GM12878 (cell line): ENCODE measurements around the gene SLC25A28. TPM values are rescaled to one million over a fixed set of nuclear protein-coding genes. Genes with fewer than 3 reads are reported as not detected.
A peak's percentile ranks its signal among the peaks of the same experiment; 100 is the strongest.

Experiments used
- ATAC-seq: fragments of 200-7000 bp; cut with Tn5 transposase; 3 replicates; pipeline ENCODE4 v1.9.1; 2020; ENCODE audit warnings: mild to moderate bottlenecking, moderate library complexity
- BruUV-seq: library from RNA; stranded (reverse); fragments of 400-500 nt; replicated peaks from 2 replicates; lab custom pipeline; 2021; lab: Mats Ljungman, UMichigan
- CTCF ChIA-PET: fragments of 300-600 bp; sonication (Branson Sonifier 250); formaldehyde crosslinking; extraction: SDS; loops from one replicate; lab custom pipeline; 2021; ENCODE audit warnings: inconsistent platforms; lab: Yijun Ruan, JAX
- POLR2A ChIA-PET: fragments of 350-600 bp; formaldehyde crosslinking; extraction: SDS; loops from one replicate; lab custom pipeline; 2021; ENCODE audit warnings: inconsistent platforms; lab: Charles Lee
- RAD21 ChIA-PET: fragments of 300-600 bp; sonication (Branson Sonifier 250); formaldehyde crosslinking; loops from one replicate; lab custom pipeline; 2023; ENCODE audit warnings: antibody characterized with exemption; ENCODE audit not compliant: unreplicated experiment; lab: Charles Lee
- SMC1A ChIA-PET: fragments of 300-600 bp; sonication (Branson Sonifier 250); formaldehyde crosslinking; loops from one replicate; lab custom pipeline; 2023; ENCODE audit not compliant: unreplicated experiment, uncharacterized antibody; lab: Charles Lee
- DNase-seq: peaks from one replicate; pipeline ENCODE4 v3.0.0-alpha.2; 2011; ENCODE audit warnings: low read depth, low spot score
- FAIRE-seq: peaks from 3 replicates; lab custom pipeline; 2011; peaks lifted over from hg19 to GRCh38; lab: Jason Lieb, UNC
- H2AFZ ChIP-seq: 2 replicates; pipeline ENCODE4 v1.6.0; 2011; ENCODE audit warnings: low read depth, low read length, control low read depth; ENCODE audit not compliant: control insufficient read depth
- H3K27ac ChIP-seq: 2 replicates; pipeline ENCODE4 v1.5.1; 2011; ENCODE audit warnings: control low read depth; ENCODE audit not compliant: control insufficient read depth, insufficient read depth
- H3K27me3 ChIP-seq, 2 experiments: replicated peaks in 1 of 2; 2 replicates each; pipeline versions ENCODE4 v1.6.0 to v1.6.1; 2011; ENCODE audit warnings: low read length in 1 of 2; ENCODE audit not compliant: control insufficient read depth in 2 of 2, insufficient read depth in 2 of 2
- H3K36me3 ChIP-seq, 2 experiments: 2 replicates each; pipeline ENCODE4 v1.5.1; 2011; ENCODE audit warnings: low read length in 1 of 2; ENCODE audit not compliant: control insufficient read depth in 2 of 2, insufficient read depth in 2 of 2
- H3K4me1 ChIP-seq: 2 replicates; pipeline ENCODE4 v1.6.1; 2011; ENCODE audit warnings: mild to moderate bottlenecking, low read length, moderate library complexity, mixed read lengths; ENCODE audit not compliant: control insufficient read depth, insufficient read depth
- H3K4me2 ChIP-seq: 2 replicates; pipeline ENCODE4 v1.6.0; 2011; ENCODE audit warnings: control low read depth; ENCODE audit not compliant: control insufficient read depth, insufficient read depth
- H3K4me3 ChIP-seq: fragments of 200-600 bp; sonication (generic); 2 replicates; pipeline ENCODE4 v1.5.1; 2016
- H3K79me2 ChIP-seq: 2 replicates; pipeline ENCODE4 v1.6.0; 2011; ENCODE audit warnings: low read length; ENCODE audit not compliant: control insufficient read depth, insufficient read depth
- H3K9ac ChIP-seq: 2 replicates; pipeline ENCODE4 v1.8.0; 2011; ENCODE audit warnings: low read length, control low read depth, mixed read lengths; ENCODE audit not compliant: control insufficient read depth, insufficient read depth
- H3K9me3 ChIP-seq: replicated peaks from 3 replicates; pipeline ENCODE4 v1.5.1; 2011; ENCODE audit warnings: mild to moderate bottlenecking, low read length; ENCODE audit not compliant: control insufficient read depth, insufficient read depth
- H4K20me1 ChIP-seq: 2 replicates; pipeline ENCODE4 v1.6.0; 2011; ENCODE audit not compliant: control insufficient read depth, insufficient read depth
- BCL11A ChIP-seq: IDR thresholded peaks from 2 replicates; pipeline ENCODE4 v1.6.1; 2011; ENCODE audit warnings: low read depth, low read length
- CBX3 ChIP-seq: fragments of 200-600 bp; sonication (generic); IDR thresholded peaks from 2 replicates; pipeline ENCODE4 v1.6.1; 2016; ENCODE audit warnings: low read depth, borderline replicate concordance
- CREM ChIP-seq: IDR thresholded peaks from 2 replicates; pipeline ENCODE4 v1.6.1; 2014; ENCODE audit warnings: antibody characterized with exemption, low read depth
- FOXK2 ChIP-seq: fragments of 450-650 bp; IDR thresholded peaks from 2 replicates; pipeline ENCODE4 v1.6.1; 2017; ENCODE audit warnings: mild to moderate bottlenecking, moderate library complexity
- HDAC6 ChIP-seq: fragments of 200-600 bp; sonication (generic); IDR thresholded peaks from one replicate; pipeline ENCODE4 v1.8.0; 2017; ENCODE audit warnings: antibody characterized with exemption; ENCODE audit not compliant: unreplicated experiment
- JUNB ChIP-seq: IDR thresholded peaks from 2 replicates; pipeline ENCODE4 v1.6.1; 2016; ENCODE audit warnings: antibody characterized with exemption, mild to moderate bottlenecking
- KDM1A ChIP-seq: fragments of 200-600 bp; sonication (generic); IDR thresholded peaks from 2 replicates; pipeline ENCODE4 v1.6.1; 2016; ENCODE audit warnings: borderline replicate concordance
- KLF5 ChIP-seq: fragments of 450-650 bp; IDR thresholded peaks from 2 replicates; pipeline ENCODE4 v1.6.1; 2014; ENCODE audit warnings: mild to moderate bottlenecking; ENCODE audit not compliant: partially characterized antibody
- MAX ChIP-seq: IDR thresholded peaks from 2 replicates; pipeline ENCODE4 v1.6.1; 2012; ENCODE audit warnings: low read depth, low read length, improper control_type of control experiment
- MTA2 ChIP-seq: fragments of 450-650 bp; IDR thresholded peaks from 2 replicates; pipeline ENCODE4 v1.6.1; 2016; ENCODE audit warnings: low read depth, mild to moderate bottlenecking, moderate library complexity
- NFXL1 ChIP-seq: fragments of 450-650 bp; IDR thresholded peaks from 2 replicates; pipeline ENCODE4 v1.6.1; 2017; ENCODE audit warnings: antibody characterized with exemption, mild to moderate bottlenecking, borderline replicate concordance
- NR2C2 ChIP-seq: IDR thresholded peaks from 2 replicates; pipeline ENCODE4 v1.6.1; 2011; ENCODE audit warnings: borderline replicate concordance, low read depth; ENCODE audit not compliant: control insufficient read depth, insufficient read length
- NRF1 ChIP-seq: conservative IDR thresholded peaks from 2 replicates; pipeline ENCODE4 v1.6.1; 2011; ENCODE audit warnings: mild to moderate bottlenecking, low read depth, low read length, improper control_type of control experiment
- PKNOX1 ChIP-seq: fragments of 450-650 bp; IDR thresholded peaks from 2 replicates; pipeline ENCODE4 v1.6.1; 2016; ENCODE audit warnings: mild to moderate bottlenecking
- RELA ChIP-seq: fragments of 450-650 bp; IDR thresholded peaks from 2 replicates; pipeline ENCODE4 v1.8.0; 2014; ENCODE audit warnings: borderline replicate concordance; ENCODE audit not compliant: partially characterized antibody
- SMC3 ChIP-seq: IDR thresholded peaks from 2 replicates; pipeline ENCODE4 v1.6.1; 2011; ENCODE audit warnings: low read length, improper control_type of control experiment, borderline replicate concordance
- SUPT20H ChIP-seq: IDR thresholded peaks from 2 replicates; pipeline ENCODE4 v1.6.1; 2011; ENCODE audit warnings: low read depth, mild to moderate bottlenecking, low read length, moderate library complexity, borderline replicate concordance; ENCODE audit not compliant: control insufficient read depth
- ZNF384 ChIP-seq: IDR thresholded peaks from 2 replicates; pipeline ENCODE4 v1.6.1; 2012; ENCODE audit warnings: low read depth, mild to moderate bottlenecking, low read length, improper control_type of control experiment, borderline replicate concordance
- ZZZ3 ChIP-seq: IDR thresholded peaks from 2 replicates; pipeline ENCODE4 v1.6.1; 2011; ENCODE audit warnings: low read depth; ENCODE audit not compliant: control insufficient read depth, insufficient read length
- WGBS: methylation state at CpG from one replicate; pipeline ENCODE4 v1.1.6; 2016; ENCODE audit warnings: low lambda C conversion rate; ENCODE audit not compliant: insufficient replicate concordance, insufficient coverage; ENCODE audit errors: missing lambda C conversion rate; 5-methylcytosine and 5-hydroxymethylcytosine counted together
- in situ Hi-C: fragments of 300-500 bp; cut with MboI; formaldehyde crosslinking; loops from 9 replicates; pipeline ENCODE4 v1.14.3; 2018; ENCODE audit warnings: mixed read lengths
- intact Hi-C: fragments of 100-400 bp; cut with micrococcal nuclease; formaldehyde crosslinking; loops from one replicate; pipeline ENCODE4 v1.14.2; 2022; ENCODE audit not compliant: unreplicated experiment
- polyA plus RNA-seq, 11 experiments: library from polyadenylated mRNA; depleted of rRNA in 4 of 11; unstranded in 6 of 11; stranded (reverse) in 5 of 11; fragments of >200 nt; fragmentation: Nextera tagmentation in 4 of 11; fragmentation: Illumina TruSeq in 1 of 11; extraction: Ambion mirVana in 4 of 11; extraction: Trizol in 1 of 11; gene quantifications; 1 replicate in 1 of 11; 2 replicates in 10 of 11; pipeline versions ENCODE4 v1.2.1 to v1.2.3, GENCODE V29; 2011 to 2016; ENCODE audit warnings: inconsistent platforms in 2 of 11, missing spikeins in 2 of 11, low read depth in 1 of 11
- total RNA-seq, 4 experiments: library from RNA; depleted of rRNA in 3 of 4; stranded (reverse); fragments of >200 nt in 3 of 4; fragmentation: Illumina TruSeq in 1 of 4; extraction: Trizol in 1 of 4; gene quantifications; 2 replicates each; pipeline versions ENCODE4 v1.2.1 to v1.2.3, GENCODE V29; 2013 to 2021
- TF ChIP-seq, protein P1 (sequence below): fragments of 450-650 bp; IDR thresholded peaks from 2 replicates; pipeline ENCODE4 v1.6.1; 2018; ENCODE audit warnings: borderline replicate concordance, mild to moderate bottlenecking; ENCODE audit not compliant: partially characterized antibody

The SLC25A28 gene
- total and polyA plus RNA-seq, 10 of the 15 experiments (the other 5 are each of a cell fraction or from before 2014, with no cell fraction given): 7.5 to 47.8 (median 24.9) TPM

- ChIA-PET SMC1A (interaction anchor here (0.9 to 2.1 kb wide), 5 partner anchors 38 to 67 kb away, joined by 3 to 8 read pairs (median 3); no protein-coding TSS in a partner anchor), RAD21 (interaction anchor here (0.7 to 1.6 kb wide), 6 partner anchors 28 to 72 kb away, joined by 3 to 9 read pairs (median 4); partner anchors contain the start of gene SLC25A28), CTCF (interaction anchor here (0.8 to 4.4 kb wide), 9 partner anchors 23 to 223 kb away, joined by 3 to 18 read pairs (median 5); no protein-coding TSS in a partner anchor), POLR2A (interaction anchor here (0.5 to 1.9 kb wide), 6 partner anchors 37 to 506 kb away, joined by 3 to 14 read pairs (median 4); partner anchors contain the start of genes COX15, CUTC and SLC25A28)
- no TSS peak for BruUV-seq
- no peaks in the 10 kb centered on the region for H4K20me1 ChIP-seq
- ATAC-seq: peak; percentile 100
- whole genome bisulfite sequencing: under 1% methylated on average over 70 of the region's 71 CpGs
- H3K36me3 ChIP-seq: no peaks in the 10 kb centered on the region
- H3K79me2 ChIP-seq: no peaks in the 10 kb centered on the region; the same call in 1 of the 2 replicates
- in situ Hi-C loops: no loop called here
- peak; percentile 85 for DNase-seq
- FAIRE-seq: peak; percentile 89
- H3K4me1 ChIP-seq: peaks cover 13% of the 10 kb centered on the region
- H3K9me3 ChIP-seq: no peaks in the 10 kb centered on the region
- no peaks in the 10 kb centered on the region for H3K27me3 ChIP-seq
- H3K27ac ChIP-seq: peak within 1 kb of the TSS; percentile 64
- peak within 1 kb of the TSS; percentile 94 for H3K4me3 ChIP-seq
- peak within 1 kb of the TSS; percentile 99 for H3K4me2 ChIP-seq
- peak within 1 kb of the TSS; percentile 96 for H2AFZ ChIP-seq
- H3K9ac ChIP-seq: peak within 1 kb of the TSS; percentile 76
- intact Hi-C loops: loop anchor here (2.0 kb wide), 1 partner anchor 38 kb away; the partner anchor contains the start of gene SLC25A28
- TF ChIP-seq NFXL1 (no peak), ZZZ3 (no peak), JUNB (no peak), KLF5 (peak; percentile 79), KDM1A (no peak), BCL11A (no peak), FOXK2 (no peak), SMC3 (0 out of 2 replicates have a peak, but pooled peaks have one; percentile 11), RELA (no peak), SUPT20H (no peak), ZNF384 (no peak), MAX (no peak), CREM (peak; percentile 61), HDAC6 (no peak), PKNOX1 (peak; percentile 98), MTA2 (no peak), CBX3 (no peak), NRF1 (no peak), NR2C2 (no peak)
- TF ChIP-seq, protein P1, sequence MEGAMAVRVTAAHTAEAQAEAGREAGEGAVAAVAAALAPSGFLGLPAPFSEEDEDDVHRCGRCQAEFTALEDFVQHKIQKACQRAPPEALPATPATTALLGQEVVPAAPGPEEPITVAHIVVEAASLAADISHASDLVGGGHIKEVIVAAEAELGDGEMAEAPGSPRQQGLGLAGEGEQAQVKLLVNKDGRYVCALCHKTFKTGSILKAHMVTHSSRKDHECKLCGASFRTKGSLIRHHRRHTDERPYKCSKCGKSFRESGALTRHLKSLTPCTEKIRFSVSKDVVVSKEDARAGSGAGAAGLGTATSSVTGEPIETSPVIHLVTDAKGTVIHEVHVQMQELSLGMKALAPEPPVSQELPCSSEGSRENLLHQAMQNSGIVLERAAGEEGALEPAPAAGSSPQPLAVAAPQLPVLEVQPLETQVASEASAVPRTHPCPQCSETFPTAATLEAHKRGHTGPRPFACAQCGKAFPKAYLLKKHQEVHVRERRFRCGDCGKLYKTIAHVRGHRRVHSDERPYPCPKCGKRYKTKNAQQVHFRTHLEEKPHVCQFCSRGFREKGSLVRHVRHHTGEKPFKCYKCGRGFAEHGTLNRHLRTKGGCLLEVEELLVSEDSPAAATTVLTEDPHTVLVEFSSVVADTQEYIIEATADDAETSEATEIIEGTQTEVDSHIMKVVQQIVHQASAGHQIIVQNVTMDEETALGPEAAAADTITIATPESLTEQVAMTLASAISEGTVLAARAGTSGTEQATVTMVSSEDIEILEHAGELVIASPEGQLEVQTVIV: no peak
Measured at GRCh38 chr10:99659031-99659867, 39.0 kb upstream of the SLC25A28 start, which contains the start of gene ENTPD7. Gene ENTPD7, plus strand, starts transcription at chr10:99659509. Its CDS starts 448 bp downstream, at chr10:99659957.
